Measurements from ENCODE around the gene CTPS2.

The CTPS2 gene

DNA sequence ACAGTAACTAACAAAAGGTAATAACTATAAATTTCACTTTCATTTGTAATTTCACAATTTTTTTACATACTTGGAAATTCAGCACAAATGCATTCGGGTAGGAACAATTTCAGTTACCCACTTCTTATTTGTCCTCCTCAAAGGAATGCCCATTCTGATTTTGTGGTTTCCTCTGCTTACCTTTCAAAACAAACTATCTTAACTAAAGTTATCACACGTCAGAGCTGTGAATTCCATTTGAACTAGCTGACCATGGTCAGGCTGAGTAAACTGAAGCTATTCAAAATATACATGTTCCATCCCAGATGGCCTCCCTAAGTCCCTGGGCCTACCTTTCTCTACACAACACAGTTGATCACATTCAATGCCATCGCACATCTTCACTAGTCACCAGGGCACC, 4.5 kb downstream of the CTPS2 start:
- no peaks in the 10 kb centered on the region for H3K9me3 ChIP-seq (ENCODE audit: control insufficient read depth, low read length)
- no peak overlapping the region for H3K23ac ChIP-seq (ENCODE audit: low read length in 2 of 2)
- no peaks in the 10 kb centered on the region for H3K4me1 ChIP-seq (ENCODE audit: control insufficient read depth, insufficient read depth, low read depth, low read length)
- H4K91ac ChIP-seq (ENCODE audit: low read length): no peak overlapping the region
- H2BK12ac ChIP-seq (ENCODE audit: low read length in 2 of 2): no peak overlapping the region
- H4K8ac ChIP-seq (ENCODE audit: low read length): no peak overlapping the region
- no peak overlapping the region for H2BK120ac ChIP-seq (ENCODE audit: low read depth, low read length)
- H2AFZ ChIP-seq (ENCODE audit: low read depth, low read length): no peak overlapping the region
- no peak overlapping the region for H3K4me3 ChIP-seq (ENCODE audit: insufficient read depth in 1 of 2, low read depth in 1 of 2, low read length in 2 of 2)
- no peak for DNase-seq
- no peak overlapping the region for H3K18ac ChIP-seq (ENCODE audit: low read depth in 1 of 2, low read length in 2 of 2)
- H3K79me1 ChIP-seq (replicated peaks; ENCODE audit: low read length, poor library complexity, severe bottlenecking): no peaks in the 10 kb centered on the region
- H3K4ac ChIP-seq (ENCODE audit: low read depth in 1 of 2, low read length in 2 of 2): no peak overlapping the region
- no peaks in the 10 kb centered on the region for H3K36me3 ChIP-seq (ENCODE audit: control insufficient read depth in 1 of 2, insufficient read depth in 2 of 2, low read depth in 1 of 2, low read length in 2 of 2)
- H3K9ac ChIP-seq (ENCODE audit: low read length): no peak overlapping the region
- peak overlapping the region; percentile 45 for H2AK5ac ChIP-seq (ENCODE audit: low read length, severe bottlenecking)
- no peak overlapping the region for H3K14ac ChIP-seq (ENCODE audit: low read length in 2 of 2)
- 76% methylated on average over 3 of the region's 3 CpGs for WGBS
- no peak overlapping the region for H2BK5ac ChIP-seq (ENCODE audit: low read depth, low read length, poor library complexity, severe bottlenecking)
- peak overlapping the region; percentile 49 for H3K27ac ChIP-seq (ENCODE audit: low read length, poor library complexity, severe bottlenecking)
- peak overlapping the region; percentile 16 for H3K4me2 ChIP-seq (ENCODE audit: low read length, poor library complexity, severe bottlenecking)
- peaks cover 0 to 15% of the 10 kb centered on the region in 2 experiments for H3K27me3 ChIP-seq (ENCODE audit: control insufficient read depth in 1 of 2, insufficient read depth in 1 of 2, low read length in 2 of 2)
- H2BK15ac ChIP-seq (ENCODE audit: low read depth, poor library complexity, severe bottlenecking): no peak overlapping the region

DNA sequence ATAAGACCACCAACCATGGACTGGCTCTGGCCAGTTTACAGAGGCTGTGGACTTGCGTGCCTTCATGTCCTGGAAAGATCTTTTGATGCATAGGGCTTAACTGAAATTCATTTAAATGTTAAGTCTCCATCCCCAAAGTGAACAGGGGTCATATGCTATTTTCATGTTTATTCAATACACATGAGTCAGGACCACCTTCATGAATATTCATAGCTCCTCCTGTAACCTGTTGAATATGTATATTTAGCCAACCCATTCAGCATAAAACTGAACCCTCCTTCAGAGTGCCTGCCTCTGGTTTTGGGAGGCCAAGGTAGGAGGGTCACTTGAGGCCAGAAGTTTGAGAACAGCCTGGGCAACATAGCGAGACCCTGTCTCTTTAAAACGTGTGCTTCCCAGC, 7.1 kb downstream of the CTPS2 start:
- Histone ChIP-seq H2BK12ac (ENCODE audit: low read length in 2 of 2) (no peak overlapping the region), H3K9me3 (ENCODE audit: control insufficient read depth, low read length) (no peaks in the 10 kb centered on the region), H3K14ac (ENCODE audit: low read length in 2 of 2) (no peak overlapping the region), H3K4me3 (ENCODE audit: insufficient read depth in 1 of 2, low read depth in 1 of 2, low read length in 2 of 2) (no peak overlapping the region), H3K23ac (ENCODE audit: low read length in 2 of 2) (no peak overlapping the region), H2BK5ac (ENCODE audit: low read depth, low read length, poor library complexity, severe bottlenecking) (no peak overlapping the region), H3K9ac (ENCODE audit: low read length) (no peak overlapping the region), H2BK15ac (ENCODE audit: low read depth, poor library complexity, severe bottlenecking) (no peak overlapping the region), H3K27me3 (ENCODE audit: control insufficient read depth in 1 of 2, insufficient read depth in 1 of 2, low read length in 2 of 2) (peaks cover 0 to 6% of the 10 kb centered on the region in 2 experiments), H2AK5ac (ENCODE audit: low read length, severe bottlenecking) (no peak overlapping the region), H4K8ac (ENCODE audit: low read length) (no peak overlapping the region), H3K4me2 (ENCODE audit: low read length, poor library complexity, severe bottlenecking) (no peak overlapping the region), H3K4ac (ENCODE audit: low read depth in 1 of 2, low read length in 2 of 2) (no peak overlapping the region), H4K91ac (ENCODE audit: low read length) (no peak overlapping the region), H2AFZ (ENCODE audit: low read depth, low read length) (no peak overlapping the region), H3K4me1 (ENCODE audit: control insufficient read depth, insufficient read depth, low read depth, low read length) (no peaks in the 10 kb centered on the region), H3K18ac (ENCODE audit: low read depth in 1 of 2, low read length in 2 of 2) (no peak overlapping the region), H2BK120ac (ENCODE audit: low read depth, low read length) (no peak overlapping the region), H3K36me3 (ENCODE audit: control insufficient read depth in 1 of 2, insufficient read depth in 2 of 2, low read depth in 1 of 2, low read length in 2 of 2) (peaks cover 0 to 2% of the 10 kb centered on the region in 2 experiments), H3K27ac (ENCODE audit: low read length, poor library complexity, severe bottlenecking) (no peak overlapping the region), H3K79me1 (replicated peaks; ENCODE audit: low read length, poor library complexity, severe bottlenecking) (peaks cover 1% of the 10 kb centered on the region)
- 97% methylated on average over 2 of the region's 3 CpGs for WGBS
- DNase-seq: no peak

DNA sequence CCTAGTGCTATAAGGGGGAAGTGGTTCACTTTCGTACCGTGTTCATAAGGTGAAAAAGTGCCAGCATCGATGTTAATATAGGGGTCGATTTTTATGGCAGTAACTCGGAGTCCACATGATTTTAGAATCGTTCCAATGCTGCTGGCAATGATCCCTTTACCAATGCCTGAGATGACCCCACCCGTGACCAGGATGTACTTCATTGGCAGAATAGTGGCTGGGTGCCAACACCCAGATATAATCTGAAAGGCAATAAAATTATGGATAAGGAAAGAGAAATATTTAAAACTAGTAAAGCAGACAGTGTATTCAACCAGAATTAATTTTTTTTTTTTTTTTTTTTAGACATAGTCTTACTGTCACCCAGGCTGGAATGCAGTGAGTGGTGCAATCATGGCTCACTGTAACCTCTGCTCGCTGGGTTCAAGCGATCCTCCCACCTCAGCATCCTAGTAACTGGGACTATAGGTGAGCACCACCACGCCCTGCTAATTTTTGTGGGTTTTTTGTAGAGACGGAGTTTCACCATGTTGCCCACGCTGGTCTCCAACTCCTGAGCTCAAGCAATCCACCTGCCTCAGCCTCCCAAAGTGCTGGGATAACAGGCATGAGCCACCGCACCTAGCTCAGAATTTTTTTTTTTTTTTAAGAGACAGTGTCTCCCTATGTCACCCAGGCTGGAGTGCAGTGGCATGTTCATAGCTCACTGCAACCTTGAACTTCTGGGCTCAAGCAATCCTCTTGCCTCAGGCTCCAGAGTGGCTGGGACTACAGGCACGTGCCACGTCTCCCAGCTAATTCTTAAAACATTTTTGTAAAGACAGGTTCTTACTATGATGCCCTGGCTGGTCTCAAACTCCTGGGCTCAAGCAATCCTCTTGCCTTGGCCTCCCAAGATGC, 9.5 kb downstream of the CTPS2 start:
- Histone ChIP-seq H3K27ac (ENCODE audit: low read length, poor library complexity, severe bottlenecking) (no peak overlapping the region), H4K91ac (ENCODE audit: low read length) (no peak overlapping the region), H3K14ac (ENCODE audit: low read length in 2 of 2) (no peak overlapping the region), H3K27me3 (ENCODE audit: control insufficient read depth in 1 of 2, insufficient read depth in 1 of 2, low read length in 2 of 2) (peaks cover 0 to 3% of the 10 kb centered on the region in 2 experiments), H3K9me3 (ENCODE audit: control insufficient read depth, low read length) (no peaks in the 10 kb centered on the region), H2AFZ (ENCODE audit: low read depth, low read length) (no peak overlapping the region), H2BK5ac (ENCODE audit: low read depth, low read length, poor library complexity, severe bottlenecking) (no peak overlapping the region), H4K8ac (ENCODE audit: low read length) (no peak overlapping the region), H2BK15ac (ENCODE audit: low read depth, poor library complexity, severe bottlenecking) (no peak overlapping the region), H3K4ac (ENCODE audit: low read depth in 1 of 2, low read length in 2 of 2) (no peak overlapping the region), H3K4me1 (ENCODE audit: control insufficient read depth, insufficient read depth, low read depth, low read length) (no peaks in the 10 kb centered on the region), H3K9ac (ENCODE audit: low read length) (no peak overlapping the region), H2AK5ac (ENCODE audit: low read length, severe bottlenecking) (no peak overlapping the region), H3K4me2 (ENCODE audit: low read length, poor library complexity, severe bottlenecking) (no peak overlapping the region), H3K36me3 (ENCODE audit: control insufficient read depth in 1 of 2, insufficient read depth in 2 of 2, low read depth in 1 of 2, low read length in 2 of 2) (peaks cover under 1 to 5% of the 10 kb centered on the region in 2 experiments), H3K79me1 (replicated peaks; ENCODE audit: low read length, poor library complexity, severe bottlenecking) (peaks cover 1% of the 10 kb centered on the region), H2BK12ac (ENCODE audit: low read length in 2 of 2) (no peak overlapping the region), H3K4me3 (ENCODE audit: insufficient read depth in 1 of 2, low read depth in 1 of 2, low read length in 2 of 2) (no peak overlapping the region), H3K23ac (ENCODE audit: low read length in 2 of 2) (no peak overlapping the region), H3K18ac (ENCODE audit: low read depth in 1 of 2, low read length in 2 of 2) (no peak overlapping the region), H2BK120ac (ENCODE audit: low read depth, low read length) (no peak overlapping the region)
- 94% methylated on average over 15 of the region's 15 CpGs for WGBS
- no peak for DNase-seq

DNA sequence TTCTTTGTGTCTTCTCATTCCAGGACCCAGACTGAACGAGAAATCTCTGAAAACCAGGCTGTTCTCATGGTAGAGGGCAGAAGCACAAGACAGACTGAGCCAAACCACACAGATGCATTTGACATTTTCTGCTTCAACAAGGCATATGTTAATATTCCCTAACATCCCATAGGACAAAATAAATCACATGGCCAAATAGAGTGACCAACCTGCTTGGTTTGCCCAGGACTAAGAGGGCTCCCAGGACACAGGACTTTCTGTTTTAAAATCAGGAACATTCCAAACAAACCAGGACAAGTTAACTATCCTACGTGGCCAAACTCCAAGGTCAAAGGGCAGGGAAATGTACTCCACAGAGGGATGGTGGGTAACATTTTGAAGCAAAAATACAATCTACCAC, 11.7 kb downstream of the CTPS2 start:
- Histone ChIP-seq H3K4ac (ENCODE audit: low read depth in 1 of 2, low read length in 2 of 2) (no peak overlapping the region), H2BK15ac (ENCODE audit: low read depth, poor library complexity, severe bottlenecking) (no peak overlapping the region), H3K27me3 (ENCODE audit: control insufficient read depth in 1 of 2, insufficient read depth in 1 of 2, low read length in 2 of 2) (peaks cover 0 to 16% of the 10 kb centered on the region in 2 experiments), H2BK5ac (ENCODE audit: low read depth, low read length, poor library complexity, severe bottlenecking) (no peak overlapping the region), H3K4me3 (ENCODE audit: insufficient read depth in 1 of 2, low read depth in 1 of 2, low read length in 2 of 2) (no peak overlapping the region), H3K9me3 (ENCODE audit: control insufficient read depth, low read length) (no peaks in the 10 kb centered on the region), H3K23ac (ENCODE audit: low read length in 2 of 2) (no peak overlapping the region), H3K9ac (ENCODE audit: low read length) (no peak overlapping the region), H3K4me1 (ENCODE audit: control insufficient read depth, insufficient read depth, low read depth, low read length) (no peaks in the 10 kb centered on the region), H3K14ac (ENCODE audit: low read length in 2 of 2) (no peak overlapping the region), H2BK120ac (ENCODE audit: low read depth, low read length) (no peak overlapping the region), H2BK12ac (ENCODE audit: low read length in 2 of 2) (no peak overlapping the region), H2AFZ (ENCODE audit: low read depth, low read length) (no peak overlapping the region), H4K8ac (ENCODE audit: low read length) (no peak overlapping the region), H2AK5ac (ENCODE audit: low read length, severe bottlenecking) (no peak overlapping the region), H3K4me2 (ENCODE audit: low read length, poor library complexity, severe bottlenecking) (no peak overlapping the region), H3K79me1 (replicated peaks; ENCODE audit: low read length, poor library complexity, severe bottlenecking) (peaks cover 1% of the 10 kb centered on the region), H3K27ac (ENCODE audit: low read length, poor library complexity, severe bottlenecking) (no peak overlapping the region), H3K36me3 (ENCODE audit: control insufficient read depth in 1 of 2, insufficient read depth in 2 of 2, low read depth in 1 of 2, low read length in 2 of 2) (peaks cover 5 to 12% of the 10 kb centered on the region in 2 experiments), H3K18ac (ENCODE audit: low read depth in 1 of 2, low read length in 2 of 2) (no peak overlapping the region), H4K91ac (ENCODE audit: low read length) (no peak overlapping the region)
- DNase-seq: no peak
- 49% methylated on average over 2 of the region's 2 CpGs for WGBS
